ENCODE results near the gene LMBR1.

GRCh38 chr7:156639426-156640256, 253.3 kb downstream of the LMBR1 start:
- TF ChIP-seq SALL2 (CRISPR knock-in tag; IDR thresholded peaks at IDR 0.05) (no peak), SETDB1 (CRISPR knock-in tag; IDR thresholded peaks at IDR 0.05; ENCODE audit: borderline replicate concordance) (no peak), USF2 (IDR thresholded peaks at IDR 0.05; ENCODE audit: low read depth, low read length) (no peak), USF2 (CRISPR knock-in tag; IDR thresholded peaks at IDR 0.05; ENCODE audit: borderline replicate concordance) (no peak)

All from HepG2 (cell line).